ENCODE results near the gene ZNF618.

DNA sequence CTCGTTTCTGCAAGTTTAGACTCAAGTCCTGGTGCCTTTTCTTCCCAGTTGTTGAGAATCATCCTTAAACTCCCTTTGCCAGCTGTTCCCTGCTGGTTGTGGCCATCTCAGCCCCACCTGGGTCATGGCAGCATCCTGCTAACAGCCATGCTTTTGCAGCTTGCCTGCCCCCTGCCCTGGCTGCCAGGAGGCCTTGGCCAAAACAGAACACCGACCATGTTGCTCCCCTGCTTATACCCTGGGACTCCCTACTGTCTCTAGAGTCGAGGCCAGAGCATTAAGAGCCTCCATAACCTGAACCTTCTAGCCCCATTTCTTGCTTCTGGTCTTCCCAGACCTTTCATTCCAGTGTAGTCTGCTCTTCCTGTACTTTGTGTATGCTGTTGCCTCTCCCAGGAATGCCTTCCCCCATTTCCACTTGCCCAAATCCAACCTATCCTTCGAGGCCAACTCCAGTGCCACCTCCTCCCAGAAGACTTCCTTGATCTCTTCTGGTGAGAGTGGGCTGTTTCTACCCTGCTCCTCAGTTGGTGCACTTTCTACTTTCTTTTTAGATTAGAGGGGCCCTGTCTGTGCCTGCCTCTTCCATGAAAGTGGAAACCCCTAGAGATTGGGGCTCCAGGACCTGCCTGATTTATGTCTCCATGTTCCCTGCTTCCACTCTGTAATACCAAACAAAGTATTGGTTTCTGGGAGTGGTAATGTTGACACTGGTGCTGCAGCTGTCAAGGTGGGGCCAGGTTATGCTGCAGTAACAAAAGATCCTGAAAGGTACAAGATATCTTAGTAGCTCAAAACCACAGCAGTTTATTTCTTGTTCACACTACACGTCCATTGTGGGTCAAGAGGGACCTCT lies 113.8 kb downstream of the ZNF618 start:
- TF ChIP-seq, protein P1, sequence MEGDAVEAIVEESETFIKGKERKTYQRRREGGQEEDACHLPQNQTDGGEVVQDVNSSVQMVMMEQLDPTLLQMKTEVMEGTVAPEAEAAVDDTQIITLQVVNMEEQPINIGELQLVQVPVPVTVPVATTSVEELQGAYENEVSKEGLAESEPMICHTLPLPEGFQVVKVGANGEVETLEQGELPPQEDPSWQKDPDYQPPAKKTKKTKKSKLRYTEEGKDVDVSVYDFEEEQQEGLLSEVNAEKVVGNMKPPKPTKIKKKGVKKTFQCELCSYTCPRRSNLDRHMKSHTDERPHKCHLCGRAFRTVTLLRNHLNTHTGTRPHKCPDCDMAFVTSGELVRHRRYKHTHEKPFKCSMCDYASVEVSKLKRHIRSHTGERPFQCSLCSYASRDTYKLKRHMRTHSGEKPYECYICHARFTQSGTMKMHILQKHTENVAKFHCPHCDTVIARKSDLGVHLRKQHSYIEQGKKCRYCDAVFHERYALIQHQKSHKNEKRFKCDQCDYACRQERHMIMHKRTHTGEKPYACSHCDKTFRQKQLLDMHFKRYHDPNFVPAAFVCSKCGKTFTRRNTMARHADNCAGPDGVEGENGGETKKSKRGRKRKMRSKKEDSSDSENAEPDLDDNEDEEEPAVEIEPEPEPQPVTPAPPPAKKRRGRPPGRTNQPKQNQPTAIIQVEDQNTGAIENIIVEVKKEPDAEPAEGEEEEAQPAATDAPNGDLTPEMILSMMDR (conservative IDR thresholded peaks at IDR 0.05; ENCODE audit: low read length) = no peak
- no peak for TF ChIP-seq EZH2phosphoT487 (IDR thresholded peaks at IDR 0.05; ENCODE audit: borderline replicate concordance, low read depth, low read length)
